Measurements from ENCODE around the gene USP48.
"Not testable (repeated sequence)": the region's sequence is repeated elsewhere in the genome, so short reads cannot be mapped to it uniquely, and the experiment has no call there.

Gene USP48

GRCh38 chr1:21648352-21648730 is 134.6 kb downstream of the USP48 start:
- no peak for DNase-seq

GRCh38 chr1:21647431-21648351 is 135.3 kb downstream of the USP48 start:
- DNase-seq = no peak

- DNase-seq = no peak
Measured at GRCh38 chr1:21645550-21645949, 137.4 kb downstream of the USP48 start.

GRCh38 chr1:21644906-21645305 is 138.0 kb downstream of the USP48 start:
- DNase-seq = no peak

- DNase-seq = no peak
Measured at GRCh38 chr1:21644348-21644747, 138.6 kb downstream of the USP48 start.

GRCh38 chr1:21643624-21644023 is 139.3 kb downstream of the USP48 start:
- no peak for DNase-seq

GRCh38 chr1:21641967-21642739 is 140.8 kb downstream of the USP48 start:
- DNase-seq = no peak

GRCh38 chr1:21641537-21641936 is 141.4 kb downstream of the USP48 start:
- DNase-seq = no peak

- DNase-seq = no peak
Measured at GRCh38 chr1:21641076-21641475, 141.9 kb downstream of the USP48 start.

- no peak for DNase-seq
Measured at GRCh38 chr1:21640653-21641052, 142.3 kb downstream of the USP48 start.

GRCh38 chr1:21639594-21640041 is 143.3 kb downstream of the USP48 start:
- no peak for DNase-seq

GRCh38 chr1:21638531-21639341 is 144.2 kb downstream of the USP48 start:
- DNase-seq = no peak

GRCh38 chr1:21637514-21637913 is 145.4 kb downstream of the USP48 start:
- no peak for DNase-seq

- DNase-seq = no peak
Measured at GRCh38 chr1:21636029-21636428, 146.9 kb downstream of the USP48 start.

GRCh38 chr1:21634806-21635535 is 148.0 kb downstream of the USP48 start:
- DNase-seq = no peak

- DNase-seq = no peak
Measured at GRCh38 chr1:21633992-21634805, 148.8 kb downstream of the USP48 start.

- DNase-seq = no peak
Measured at GRCh38 chr1:21633141-21633755, 149.7 kb downstream of the USP48 start.

- no peak for DNase-seq
Measured at GRCh38 chr1:21631944-21632887, 150.7 kb downstream of the USP48 start.

- not testable (repeated sequence) for DNase-seq
Measured at GRCh38 chr1:21631590-21631943, 151.4 kb downstream of the USP48 start.

Measured in activated T-cell treated with anti-CD3 and anti-CD28 coated beads, Interleukin-2, amount 50 U/mL, for 1 hour (primary cell).